ENCODE results near the gene LMTK3.

- TF ChIP-seq POLR2A (IDR thresholded peaks at IDR 0.05; ENCODE audit: low read depth) (no peak), EP300 (IDR thresholded peaks at IDR 0.05) (no peak), POLR2AphosphoS5 (IDR thresholded peaks at IDR 0.05) (no peak)
- TF ChIP-seq, protein P1, sequence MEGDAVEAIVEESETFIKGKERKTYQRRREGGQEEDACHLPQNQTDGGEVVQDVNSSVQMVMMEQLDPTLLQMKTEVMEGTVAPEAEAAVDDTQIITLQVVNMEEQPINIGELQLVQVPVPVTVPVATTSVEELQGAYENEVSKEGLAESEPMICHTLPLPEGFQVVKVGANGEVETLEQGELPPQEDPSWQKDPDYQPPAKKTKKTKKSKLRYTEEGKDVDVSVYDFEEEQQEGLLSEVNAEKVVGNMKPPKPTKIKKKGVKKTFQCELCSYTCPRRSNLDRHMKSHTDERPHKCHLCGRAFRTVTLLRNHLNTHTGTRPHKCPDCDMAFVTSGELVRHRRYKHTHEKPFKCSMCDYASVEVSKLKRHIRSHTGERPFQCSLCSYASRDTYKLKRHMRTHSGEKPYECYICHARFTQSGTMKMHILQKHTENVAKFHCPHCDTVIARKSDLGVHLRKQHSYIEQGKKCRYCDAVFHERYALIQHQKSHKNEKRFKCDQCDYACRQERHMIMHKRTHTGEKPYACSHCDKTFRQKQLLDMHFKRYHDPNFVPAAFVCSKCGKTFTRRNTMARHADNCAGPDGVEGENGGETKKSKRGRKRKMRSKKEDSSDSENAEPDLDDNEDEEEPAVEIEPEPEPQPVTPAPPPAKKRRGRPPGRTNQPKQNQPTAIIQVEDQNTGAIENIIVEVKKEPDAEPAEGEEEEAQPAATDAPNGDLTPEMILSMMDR (IDR thresholded peaks at IDR 0.05), result no peak
These were observed 41.0 kb upstream of the LMTK3 start for GRCh38 chr19:48552406-48553322.
